ENCODE results near the gene TLR3.

DNA sequence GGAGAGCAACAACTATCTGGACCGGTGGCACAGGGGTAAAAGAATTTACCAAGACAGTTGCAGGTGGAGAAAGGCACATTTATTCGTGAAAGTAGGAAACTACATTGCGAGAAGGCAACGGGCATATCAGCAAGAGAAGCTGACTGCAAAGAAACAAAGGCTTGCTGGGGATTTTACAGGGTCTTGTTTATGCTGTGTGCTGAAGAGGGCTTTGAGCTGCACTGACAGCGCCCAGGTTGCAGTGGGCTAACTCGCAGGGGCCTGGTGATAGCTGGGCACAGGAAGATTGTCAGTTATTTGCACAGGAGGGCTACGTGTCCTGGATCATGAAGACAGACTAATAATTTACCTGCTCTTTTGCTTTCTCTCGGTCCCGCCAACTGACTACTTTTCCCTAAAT lies 10.7 kb downstream of the TLR3 start:
- no peak for TF ChIP-seq NFRKB (IDR thresholded peaks at IDR 0.05)
- no peak for TF ChIP-seq PKNOX1 (IDR thresholded peaks at IDR 0.05)
- TF ChIP-seq TARDBP (IDR thresholded peaks at IDR 0.05): no peak
- TF ChIP-seq FOXM1 (IDR thresholded peaks at IDR 0.05; ENCODE audit: borderline replicate concordance): no peak
- TF ChIP-seq CTBP1 (IDR thresholded peaks at IDR 0.05; ENCODE audit: borderline replicate concordance): no peak
- TF ChIP-seq BHLHE40 (IDR thresholded peaks at IDR 0.05; ENCODE audit: borderline replicate concordance): no peak
- no peak for TF ChIP-seq L3MBTL2 (conservative IDR thresholded peaks at IDR 0.05)

Measured in HEK293T (cell line).